H4 (cell line): ENCODE results near the gene GPR156. TPM values are rescaled to one million over a fixed set of nuclear protein-coding genes. Genes with fewer than 3 reads are reported as not detected.
"Not testable (repeated sequence)": the region's sequence is repeated elsewhere in the genome, so short reads cannot be mapped to it uniquely, and the experiment has no call there.

ENCODE experiments used
- DNase-seq: peaks from one replicate; pipeline ENCODE4 v3.0.0-alpha.2; 2015; ENCODE audit warnings: low spot score
- total RNA-seq: library from RNA; depleted of rRNA; stranded (reverse); fragments of >200 nt; shearing (Covaris generic); gene quantifications from 2 replicates; pipeline ENCODE4 v1.2.3, GENCODE V29; 2014

GPR156 gene
- total RNA-seq, 1 experiment from 2014 or later, result 0.64 TPM

DNA sequence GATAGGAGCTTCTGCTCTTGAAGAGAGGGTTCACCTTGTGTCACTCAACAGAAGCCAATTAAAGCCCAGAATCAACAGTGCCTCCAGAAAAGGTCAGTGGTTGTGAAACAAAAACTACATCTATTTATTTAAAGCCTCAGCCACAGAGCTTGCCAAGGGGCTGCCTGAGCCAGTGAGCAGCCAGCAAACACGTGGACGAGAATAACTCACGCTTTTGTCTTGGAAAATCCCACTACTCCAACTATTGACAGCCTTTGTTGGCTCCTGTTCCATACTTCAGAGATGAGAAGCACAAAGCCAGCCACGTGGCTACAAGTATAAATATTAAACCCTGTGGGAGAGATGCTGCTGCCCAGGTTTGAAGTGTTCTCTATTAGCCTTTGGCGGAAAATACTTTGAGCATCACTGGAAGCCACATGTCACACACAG is 10.3 kb downstream of the GPR156 start:
- peak; percentile 42 for DNase-seq

DNA sequence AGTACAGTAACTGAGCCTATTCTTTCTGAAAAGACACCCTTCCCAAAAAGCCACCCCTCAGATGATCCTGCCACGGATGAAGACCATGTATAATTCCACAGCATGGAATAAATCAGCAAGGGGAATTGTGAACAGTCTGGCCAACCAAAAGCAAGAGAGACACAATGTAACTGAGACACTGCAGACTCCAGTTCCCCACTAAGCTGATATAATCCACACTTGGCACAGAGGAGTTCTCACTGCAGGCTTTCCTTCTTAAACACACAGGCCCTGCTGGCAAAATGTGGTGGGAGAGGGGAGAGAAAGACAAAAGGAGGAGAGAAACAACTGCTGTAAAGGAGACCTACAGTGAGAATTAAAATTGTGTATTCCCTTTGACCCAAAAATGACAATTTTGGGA is 12.7 kb downstream of the GPR156 start:
- DNase-seq, result no peak

DNA sequence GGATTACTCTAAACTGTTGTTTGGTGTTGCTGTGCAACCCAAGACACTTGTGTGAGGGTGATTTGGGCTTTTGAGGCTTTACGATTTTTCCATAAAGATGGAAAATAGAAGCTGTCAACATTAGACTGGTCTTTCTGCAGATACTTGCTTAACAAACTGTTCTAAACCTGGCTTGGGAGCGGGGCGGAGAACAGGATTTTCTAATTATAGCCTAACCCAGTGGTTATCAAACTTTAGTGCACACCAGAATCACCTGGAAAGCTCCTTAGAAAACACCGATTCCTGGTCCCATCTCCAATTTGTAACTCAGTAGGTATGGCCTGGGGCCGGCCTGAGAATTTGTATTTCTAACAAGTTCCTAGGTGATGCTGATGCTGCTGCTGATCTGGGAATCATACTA is 19.0 kb downstream of the GPR156 start:
- DNase-seq, result no peak

DNA sequence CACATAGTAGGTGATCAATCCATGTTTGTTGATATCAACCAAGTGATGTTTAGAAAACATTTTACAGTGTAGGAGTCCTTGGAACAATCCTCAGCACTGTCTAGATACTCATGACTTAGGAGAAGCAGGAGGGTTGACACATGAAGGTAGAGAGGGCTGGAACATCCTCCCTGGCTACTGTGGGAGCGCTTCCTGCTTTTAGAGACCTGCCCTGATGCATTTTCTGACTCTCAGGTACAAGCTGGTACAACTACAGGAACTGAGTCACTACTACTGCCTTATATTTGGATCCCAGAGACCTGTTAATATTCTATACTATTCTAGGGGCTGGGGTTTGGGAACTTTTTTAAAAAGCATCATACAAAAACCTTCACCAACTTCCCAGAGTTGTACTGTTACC is 20.1 kb downstream of the GPR156 start:
- peak; percentile 1 for DNase-seq

DNA sequence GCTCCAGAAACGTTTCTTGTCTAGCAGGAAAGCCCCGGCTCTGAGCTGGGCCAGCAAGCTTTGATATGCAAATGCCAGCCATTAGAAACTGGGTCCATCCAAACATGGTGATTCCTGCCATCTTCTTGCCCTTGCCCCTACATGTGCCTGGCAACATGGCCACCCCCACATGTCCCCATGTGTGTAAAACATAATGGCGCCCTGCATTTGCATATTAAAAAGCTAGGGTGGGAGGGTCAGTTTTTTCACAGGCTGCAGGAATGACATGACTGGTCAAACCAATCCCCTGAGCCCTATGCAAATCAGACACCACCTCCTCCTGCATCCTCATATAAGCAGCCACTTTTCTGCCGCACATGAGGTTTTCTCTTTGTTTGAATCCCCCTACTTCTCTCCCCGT is 21.2 kb downstream of the GPR156 start:
- DNase-seq, result peak; percentile 1

DNA sequence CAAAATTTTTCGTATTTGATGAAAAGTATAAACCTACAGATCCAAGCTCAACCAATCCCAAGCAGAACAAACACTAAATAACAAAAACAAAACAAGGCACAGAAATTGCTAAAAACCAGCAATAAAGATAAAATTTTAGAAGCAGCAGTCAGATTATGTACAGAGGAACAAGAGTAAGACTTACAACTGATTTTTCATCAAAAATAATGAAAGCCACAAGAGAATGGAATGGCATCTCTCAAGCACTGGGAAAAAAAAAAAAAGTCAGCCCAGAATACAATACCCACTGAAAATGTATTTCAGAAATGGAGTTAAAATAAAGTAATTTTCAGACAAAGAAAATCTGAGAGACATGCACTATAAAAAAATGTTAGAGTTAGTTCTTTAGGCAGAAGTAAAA is 27.0 kb downstream of the GPR156 start:
- DNase-seq, result no peak

DNA sequence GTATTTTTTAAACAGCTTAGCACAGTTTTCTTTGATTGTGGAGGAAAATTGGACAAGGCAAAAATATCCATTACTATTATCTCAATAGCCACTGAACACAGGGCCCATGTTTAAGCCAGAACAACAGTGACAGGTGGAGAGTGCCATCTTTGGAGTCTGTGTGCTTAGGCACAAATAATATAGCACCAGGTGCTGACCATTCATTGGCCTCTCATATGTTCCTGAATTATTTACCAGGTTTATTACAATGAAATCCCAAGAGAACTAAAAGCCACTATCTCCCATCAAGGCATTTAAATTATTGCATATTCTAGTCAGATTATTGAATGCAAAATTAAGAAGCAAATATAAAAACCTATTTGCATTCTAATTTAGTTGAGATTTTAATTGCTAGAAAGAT is 39.6 kb downstream of the GPR156 start:
- no peak for DNase-seq

DNA sequence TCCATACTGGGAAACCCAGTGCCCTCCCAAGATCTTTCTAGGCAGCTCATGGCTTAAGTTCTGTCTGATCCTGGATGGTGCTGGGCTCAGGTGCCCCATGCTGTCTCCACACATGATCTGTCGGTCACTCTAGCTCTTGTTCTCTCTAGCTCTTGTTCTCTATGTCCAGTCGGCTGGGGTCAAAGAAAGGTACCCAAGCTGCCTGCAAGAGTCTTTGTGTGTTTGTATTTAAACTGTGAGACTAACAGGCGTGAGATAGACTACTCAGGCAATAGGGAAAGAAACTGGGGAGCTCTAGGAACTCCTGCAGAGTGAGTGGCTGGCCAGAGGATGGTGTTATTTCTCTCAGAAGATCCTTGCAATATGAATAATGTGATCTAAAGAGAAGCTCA is 40.2 kb downstream of the GPR156 start:
- no peak for DNase-seq

DNA sequence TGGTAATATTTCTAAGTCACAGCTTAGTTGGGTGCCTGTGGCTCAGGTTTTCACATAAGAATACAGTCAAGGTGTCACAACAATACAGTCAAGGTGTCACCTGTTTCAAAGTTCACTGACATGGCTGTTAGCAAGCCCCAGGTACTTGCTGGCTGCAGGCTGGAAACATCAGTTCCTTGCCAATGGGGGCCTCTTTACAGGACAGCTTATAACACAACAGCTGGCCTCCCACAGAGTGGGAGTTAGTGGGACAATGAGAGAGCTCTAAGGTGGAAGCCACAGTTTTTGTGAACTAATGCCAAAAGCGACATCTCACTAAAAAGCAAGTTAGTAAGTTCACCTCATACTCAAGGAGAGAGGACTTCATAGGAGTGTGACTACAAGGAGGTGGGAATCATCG is 45.4 kb downstream of the GPR156 start:
- DNase-seq, result no peak

DNA sequence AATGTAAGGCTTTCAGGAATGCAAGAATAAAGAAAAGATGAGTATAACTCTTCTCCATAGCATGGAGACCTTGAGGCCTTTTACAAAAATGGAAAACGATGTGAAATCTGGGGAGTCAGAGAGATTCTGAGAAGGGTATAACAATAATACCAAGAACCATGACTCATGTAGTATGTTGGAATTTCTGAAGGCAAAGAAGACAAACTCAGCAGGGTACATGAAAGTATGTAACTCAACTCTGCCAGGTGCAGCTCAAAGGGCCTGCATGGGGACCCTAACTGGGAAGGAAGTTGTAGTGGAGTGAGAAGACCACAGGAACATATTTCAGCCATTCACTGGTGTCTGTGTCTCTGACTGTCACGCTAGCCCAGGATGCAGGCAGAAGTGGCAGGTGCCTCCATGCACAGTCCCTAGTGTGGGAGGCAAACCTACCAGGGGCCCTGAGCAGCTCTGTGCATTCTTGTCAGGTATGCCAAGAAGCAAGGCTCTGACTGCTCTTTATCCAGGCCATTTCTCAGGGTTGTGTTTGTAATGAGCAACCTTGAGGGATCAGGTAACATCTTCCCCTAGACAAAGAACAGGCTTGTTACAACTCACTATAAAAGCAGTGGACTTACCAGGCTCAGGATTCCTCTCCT is 57.2 kb downstream of the GPR156 start:
- no peak for DNase-seq

DNA sequence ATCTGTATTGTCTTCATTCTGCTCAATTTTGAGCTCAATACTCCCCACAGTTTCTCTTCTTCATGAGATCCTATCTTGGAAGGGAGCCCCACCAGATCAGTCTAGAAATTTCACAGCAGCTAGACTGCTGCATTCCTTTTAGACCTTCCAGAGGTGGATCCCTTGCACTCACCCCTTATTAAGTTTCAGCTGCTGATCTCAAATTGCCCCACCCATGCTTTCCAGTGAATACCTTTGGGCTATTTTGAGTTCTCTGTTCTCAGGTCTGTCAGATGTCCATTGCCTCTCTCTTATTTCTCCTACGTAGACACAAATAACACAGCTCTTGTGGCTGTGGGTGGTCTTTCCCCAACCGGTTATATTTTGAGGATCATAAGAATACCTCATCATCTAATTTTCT is 60.8 kb downstream of the GPR156 start:
- DNase-seq, result no peak

DNA sequence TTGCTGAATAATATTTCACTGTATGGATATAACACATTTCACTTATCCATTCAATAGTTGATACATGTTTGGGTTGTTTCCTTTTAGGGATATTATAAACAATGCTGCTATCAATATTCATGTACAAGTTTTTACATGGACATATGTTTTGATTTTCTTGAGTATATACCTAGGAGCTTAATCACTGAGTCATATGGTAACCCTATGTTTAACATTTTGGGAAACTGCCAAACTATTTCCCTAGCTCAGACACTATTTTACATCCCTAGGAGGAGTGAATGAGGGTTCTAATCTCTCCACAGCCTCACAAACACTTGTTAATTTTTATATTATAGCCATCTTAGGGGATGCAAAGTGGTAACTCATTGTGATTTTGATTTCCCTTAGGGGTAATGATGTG is 66.0 kb downstream of the GPR156 start:
- no peak for DNase-seq

DNA sequence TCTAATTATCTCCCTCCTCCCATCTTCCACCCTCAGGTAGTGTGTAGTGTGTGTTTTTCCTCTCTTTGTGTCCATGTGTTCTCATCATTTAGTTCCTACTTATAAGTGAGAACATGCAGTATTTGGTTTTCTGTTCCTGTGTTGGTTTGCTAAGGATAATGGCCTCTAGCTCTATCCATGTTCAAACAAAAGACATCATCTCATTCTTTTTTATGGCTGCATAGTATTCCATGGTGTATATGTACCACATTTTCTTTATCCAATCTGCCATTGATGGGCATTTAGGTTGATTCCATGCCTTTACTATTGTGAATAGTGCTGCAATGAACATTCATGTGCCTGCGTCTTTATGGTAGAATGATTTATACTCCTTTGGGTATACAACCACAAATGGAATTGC is 68.4 kb downstream of the GPR156 start:
- not testable (repeated sequence) for DNase-seq

DNA sequence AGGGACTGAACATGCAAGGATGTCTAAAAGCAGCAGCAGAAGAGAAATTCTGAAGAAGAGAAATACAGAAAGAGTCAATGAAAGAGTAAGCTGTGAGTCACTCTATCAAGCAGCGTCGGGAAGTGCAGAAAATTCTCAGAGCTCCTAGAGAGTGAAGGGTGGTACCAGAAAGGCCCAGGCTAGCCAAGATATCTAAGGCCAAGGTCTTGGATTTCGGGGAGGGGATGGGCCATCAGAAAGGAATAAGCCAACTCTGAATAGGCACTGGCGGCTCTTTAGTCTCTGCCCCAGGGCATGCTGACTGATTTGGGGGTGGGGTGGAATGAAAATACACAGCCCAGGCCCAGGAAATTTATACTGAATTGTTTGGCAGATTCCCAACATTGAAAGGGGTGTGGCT is 70.8 kb downstream of the GPR156 start:
- no peak for DNase-seq

DNA sequence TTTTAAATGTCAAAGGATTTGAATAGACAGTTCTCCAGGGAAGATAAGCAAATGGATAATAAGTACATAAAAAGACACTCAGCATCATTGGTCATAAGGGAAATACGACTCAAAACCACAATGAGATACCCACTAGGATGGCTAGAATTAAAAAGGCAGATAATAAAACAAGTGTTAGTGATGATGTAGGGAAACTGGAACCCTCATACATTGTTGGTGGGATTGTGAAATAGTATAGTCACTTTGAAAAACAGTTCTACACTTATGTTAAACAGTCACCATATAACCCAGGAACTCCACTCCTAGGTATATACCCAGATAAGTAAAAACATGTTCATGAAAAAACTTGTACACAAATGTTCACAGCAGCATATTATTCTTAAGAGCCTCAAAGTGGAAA is 72.5 kb downstream of the GPR156 start:
- no peak for DNase-seq

DNA sequence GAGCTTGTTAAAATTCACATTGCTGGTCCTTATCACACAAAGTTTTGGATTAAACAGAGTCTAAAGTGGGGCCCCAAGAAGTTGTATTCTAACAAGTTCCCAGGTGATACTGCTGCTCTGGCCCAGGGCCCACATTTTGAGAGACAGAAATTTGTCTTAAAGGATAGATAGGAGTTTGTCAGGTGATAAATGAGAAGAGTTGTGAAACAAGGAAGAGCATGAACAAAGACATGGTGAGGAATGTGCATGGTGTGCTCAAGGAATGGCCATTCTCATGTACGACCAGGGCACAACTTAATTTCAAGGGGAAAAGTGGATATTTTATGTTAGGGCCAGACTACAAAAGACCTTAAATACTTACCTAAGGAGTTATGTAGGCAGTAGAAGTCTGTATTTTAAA is 75.6 kb downstream of the GPR156 start:
- DNase-seq, result no peak

DNA sequence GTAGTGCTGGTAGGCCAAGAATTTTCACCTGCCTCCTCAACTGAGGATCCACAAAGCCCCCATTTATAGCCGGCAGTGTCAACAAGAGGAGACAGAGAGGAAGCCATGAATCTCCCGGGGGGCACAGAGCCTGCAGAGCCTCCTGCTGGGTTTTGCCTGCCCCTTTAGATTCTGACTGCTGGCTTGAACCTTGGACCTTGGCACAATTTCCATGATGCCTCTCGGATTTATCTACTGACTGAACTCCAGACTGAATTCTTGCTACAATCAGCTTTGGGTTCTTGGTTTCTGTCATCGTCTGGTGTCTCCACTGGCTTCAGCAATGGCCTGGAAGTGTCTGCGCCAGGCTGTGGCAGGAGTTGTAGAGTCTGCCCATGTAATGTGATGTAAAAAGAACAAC is 80.7 kb downstream of the GPR156 start:
- no peak for DNase-seq

DNA sequence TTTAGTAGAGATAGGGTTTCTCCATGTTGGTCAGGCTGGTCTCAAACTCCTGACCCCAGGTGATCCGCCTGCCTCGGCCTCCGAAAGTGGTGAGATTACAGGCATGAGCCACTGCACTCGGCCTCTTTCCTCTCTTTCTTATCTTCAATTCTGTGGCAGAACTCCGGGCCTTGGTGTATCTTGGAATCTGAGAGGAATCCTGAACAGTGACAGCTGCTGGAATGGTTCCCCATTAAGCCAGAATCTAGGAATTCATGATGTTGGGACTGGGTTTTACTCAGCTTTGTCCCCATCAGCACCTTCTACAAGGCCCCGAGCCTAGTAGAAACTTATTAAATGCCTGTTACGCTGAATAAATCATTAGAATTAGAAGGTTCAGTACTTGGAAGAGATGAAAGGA is 81.4 kb downstream of the GPR156 start:
- no peak for DNase-seq

DNA sequence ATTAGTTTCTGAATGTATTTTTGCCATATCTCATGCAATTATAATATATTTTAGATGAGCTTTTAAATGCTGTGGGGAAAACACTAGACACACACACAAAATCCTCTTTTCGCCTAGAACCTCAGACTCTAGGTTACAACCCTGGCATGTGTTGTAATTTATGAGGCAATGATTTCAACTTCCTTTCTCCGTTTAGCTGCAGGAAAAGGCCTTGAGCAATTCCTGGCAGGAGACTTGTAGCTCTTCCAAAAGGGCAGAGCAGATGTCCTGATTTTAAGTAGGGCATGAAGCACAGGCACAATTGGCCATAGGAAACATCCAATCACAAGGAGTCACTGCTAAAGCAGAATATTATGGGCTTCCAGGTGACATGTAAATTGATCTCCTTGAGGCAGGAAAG is 82.0 kb downstream of the GPR156 start:
- peak; percentile 79 for DNase-seq

DNA sequence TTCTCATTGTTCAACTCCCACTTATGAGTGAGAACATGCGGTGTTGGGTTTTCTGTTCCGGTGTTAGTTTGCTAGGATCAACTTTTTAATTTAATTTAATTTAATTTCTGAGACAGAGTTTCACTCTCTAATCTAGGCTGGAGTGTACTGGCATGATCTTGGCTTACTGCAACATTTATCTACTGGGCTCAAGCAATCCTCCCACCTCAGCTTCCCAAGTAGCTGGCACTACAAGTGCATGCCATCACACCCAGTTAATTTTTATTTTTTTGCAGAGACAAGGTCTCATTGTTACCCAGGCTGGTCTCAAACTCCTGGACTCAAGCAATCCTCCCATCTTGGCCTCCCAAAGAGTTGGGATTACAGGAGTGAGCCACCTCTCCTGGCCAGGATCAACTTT is 82.7 kb downstream of the GPR156 start:
- no peak for DNase-seq

DNA sequence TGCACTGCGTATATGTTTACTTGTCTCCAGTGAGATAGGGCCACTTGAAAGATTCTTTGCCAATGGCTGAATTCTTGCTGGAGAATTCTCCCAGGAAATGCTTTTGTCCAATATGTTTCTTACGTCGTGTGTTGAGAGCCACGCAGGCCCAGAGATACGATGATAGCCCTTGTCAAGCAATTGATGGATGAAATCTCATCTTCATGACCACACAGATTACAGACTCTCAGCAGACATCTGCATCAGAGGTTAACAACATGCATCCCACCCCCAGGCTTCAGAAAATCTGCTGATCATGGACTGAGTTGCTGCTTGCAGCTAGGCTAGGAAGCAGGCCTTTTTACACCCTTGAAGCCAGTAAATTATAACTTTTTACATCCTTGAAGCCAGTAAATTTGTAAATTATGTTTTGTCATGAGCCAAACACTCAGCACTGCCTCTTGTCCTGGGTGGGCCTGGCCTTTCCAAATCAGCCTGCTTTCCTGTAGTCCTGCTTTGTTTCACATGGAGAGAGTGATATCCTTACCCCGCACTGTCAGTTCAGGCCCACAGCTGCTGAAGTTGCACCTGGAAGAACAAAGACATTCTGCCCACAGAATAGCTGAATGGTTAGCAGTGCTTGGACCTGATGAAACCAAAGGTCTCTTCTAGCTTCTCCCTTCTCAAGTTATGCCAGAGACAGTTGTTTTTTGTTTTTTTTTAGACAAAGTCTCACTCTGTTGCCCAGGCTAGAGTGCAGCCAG is 84.4 kb downstream of the GPR156 start:
- no peak for DNase-seq

DNA sequence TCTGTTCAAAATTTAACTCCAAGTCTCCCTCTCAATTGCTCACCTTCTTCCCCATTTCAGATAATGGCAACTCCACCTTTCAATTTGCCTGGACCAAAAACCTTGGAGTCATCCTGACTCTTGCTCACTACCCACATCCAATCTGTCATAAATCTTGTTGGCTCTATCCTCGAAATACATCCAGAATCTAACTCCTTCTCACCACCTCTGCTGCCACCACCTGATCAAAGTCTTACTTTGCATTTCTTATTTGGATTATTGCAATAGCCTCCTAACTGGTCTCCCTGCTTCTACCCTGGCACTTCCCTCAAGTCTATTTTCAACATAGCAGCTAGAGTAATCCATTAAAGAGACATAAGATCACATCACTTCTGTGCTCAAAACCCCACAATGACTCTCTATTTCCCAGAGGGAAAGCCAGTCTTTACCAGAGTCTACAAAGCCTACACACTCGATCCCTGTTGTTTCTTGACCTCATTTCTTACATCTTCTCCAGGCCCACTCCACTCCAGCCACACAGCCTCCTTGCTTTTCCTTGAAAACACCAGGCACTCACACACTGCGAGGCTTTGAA is 86.6 kb downstream of the GPR156 start:
- peak; percentile 60 for DNase-seq

DNA sequence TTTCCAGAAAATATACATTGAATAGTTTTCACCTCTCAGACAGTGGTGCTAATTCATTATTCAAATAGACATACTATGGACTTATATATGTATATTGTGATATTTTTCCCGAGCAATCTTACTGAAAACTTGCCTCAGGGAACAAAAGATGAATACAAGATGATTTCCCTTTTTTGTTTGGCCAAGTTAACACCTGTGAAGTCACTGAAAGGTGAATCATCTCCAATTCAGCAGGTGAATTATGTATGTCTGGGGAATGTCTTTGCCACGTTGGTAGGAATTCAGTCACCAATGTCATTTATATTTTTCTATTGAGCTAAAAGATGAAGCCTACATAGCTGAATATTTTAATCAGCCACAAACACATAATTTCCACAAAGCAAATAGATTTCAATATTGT is 88.2 kb downstream of the GPR156 start:
- DNase-seq, result no peak
